ENCODE results near the gene GEN1.

Gene GEN1, protein sequence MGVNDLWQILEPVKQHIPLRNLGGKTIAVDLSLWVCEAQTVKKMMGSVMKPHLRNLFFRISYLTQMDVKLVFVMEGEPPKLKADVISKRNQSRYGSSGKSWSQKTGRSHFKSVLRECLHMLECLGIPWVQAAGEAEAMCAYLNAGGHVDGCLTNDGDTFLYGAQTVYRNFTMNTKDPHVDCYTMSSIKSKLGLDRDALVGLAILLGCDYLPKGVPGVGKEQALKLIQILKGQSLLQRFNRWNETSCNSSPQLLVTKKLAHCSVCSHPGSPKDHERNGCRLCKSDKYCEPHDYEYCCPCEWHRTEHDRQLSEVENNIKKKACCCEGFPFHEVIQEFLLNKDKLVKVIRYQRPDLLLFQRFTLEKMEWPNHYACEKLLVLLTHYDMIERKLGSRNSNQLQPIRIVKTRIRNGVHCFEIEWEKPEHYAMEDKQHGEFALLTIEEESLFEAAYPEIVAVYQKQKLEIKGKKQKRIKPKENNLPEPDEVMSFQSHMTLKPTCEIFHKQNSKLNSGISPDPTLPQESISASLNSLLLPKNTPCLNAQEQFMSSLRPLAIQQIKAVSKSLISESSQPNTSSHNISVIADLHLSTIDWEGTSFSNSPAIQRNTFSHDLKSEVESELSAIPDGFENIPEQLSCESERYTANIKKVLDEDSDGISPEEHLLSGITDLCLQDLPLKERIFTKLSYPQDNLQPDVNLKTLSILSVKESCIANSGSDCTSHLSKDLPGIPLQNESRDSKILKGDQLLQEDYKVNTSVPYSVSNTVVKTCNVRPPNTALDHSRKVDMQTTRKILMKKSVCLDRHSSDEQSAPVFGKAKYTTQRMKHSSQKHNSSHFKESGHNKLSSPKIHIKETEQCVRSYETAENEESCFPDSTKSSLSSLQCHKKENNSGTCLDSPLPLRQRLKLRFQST

DNA sequence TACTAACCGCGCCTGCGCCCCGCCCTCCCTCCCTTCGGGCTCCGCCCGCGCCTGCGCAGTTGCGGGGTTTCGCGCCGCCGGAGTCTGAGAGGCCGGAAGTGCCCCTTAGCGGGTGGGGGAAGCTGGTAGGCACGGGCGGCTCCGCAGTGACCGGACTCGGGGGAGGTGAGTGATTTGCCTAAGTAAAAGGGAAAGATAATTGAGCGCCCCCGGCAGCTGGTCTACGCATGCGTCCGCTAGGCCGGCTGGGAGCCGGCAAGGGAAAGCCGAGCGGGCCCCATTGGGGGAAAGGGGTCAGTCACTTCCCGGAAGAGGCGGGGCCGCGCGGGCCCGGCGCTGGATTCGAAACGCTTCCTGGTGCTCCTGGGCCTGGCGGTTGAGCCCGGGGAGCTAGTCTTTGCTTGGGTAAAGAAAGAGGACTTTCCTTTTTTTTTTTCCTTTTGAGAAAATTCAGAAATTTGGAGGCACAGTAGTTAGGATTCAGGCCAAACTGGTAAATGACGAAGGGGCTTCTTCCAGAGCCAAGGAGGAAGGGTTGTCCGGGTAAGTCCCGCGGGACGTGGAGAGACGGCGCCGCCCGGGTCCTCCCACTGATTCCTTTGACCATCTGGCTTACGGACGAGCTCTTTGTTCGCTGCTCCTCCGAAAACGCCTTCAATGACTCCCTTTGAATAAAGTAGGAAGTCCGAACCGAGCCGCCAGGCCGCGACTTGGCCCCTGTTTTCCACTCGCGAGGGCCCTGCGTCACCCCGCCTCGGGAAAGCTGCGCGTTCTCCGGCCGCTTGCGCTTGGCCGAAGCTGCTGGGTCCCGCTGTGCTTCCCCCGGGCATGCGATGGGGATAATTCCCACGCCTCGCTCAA is at the start of gene GEN1, which contains the start of gene SMC6:
Gene GEN1, plus strand, starts transcription at position 336 of the 861 bp plus-strand sequence. CDS start 5,806 bp downstream, outside the sequence.
Gene SMC6, minus strand, starts transcription at position 8 of the 861 bp plus-strand sequence. CDS start 7,864 bp downstream, outside the sequence.
- DNase-seq (ENCODE audit: low read depth in 1 of 2, low spot score in 1 of 2): peak; percentile 80 to 87

DNA sequence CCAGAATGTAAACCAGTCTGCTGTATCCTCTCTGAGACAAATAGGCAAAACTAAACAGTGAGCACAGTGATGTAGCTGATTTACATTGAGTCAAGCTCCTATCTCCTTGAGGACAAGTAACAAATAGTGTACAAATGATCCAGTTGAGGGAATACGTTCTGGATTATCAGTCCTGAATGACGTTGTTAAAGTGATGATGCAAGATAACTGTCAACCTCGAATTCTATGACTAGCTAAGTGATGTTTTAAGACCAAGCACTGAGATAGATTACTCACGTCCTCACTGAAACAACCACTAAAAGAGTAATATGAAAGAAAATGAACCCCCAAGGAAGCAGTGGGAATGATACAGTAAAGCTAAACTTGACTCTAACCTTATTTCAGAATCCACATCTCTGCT is 47.1 kb upstream of the GEN1 start:
- DNase-seq (ENCODE audit: low read depth in 1 of 2, low spot score in 1 of 2): no peak

DNA sequence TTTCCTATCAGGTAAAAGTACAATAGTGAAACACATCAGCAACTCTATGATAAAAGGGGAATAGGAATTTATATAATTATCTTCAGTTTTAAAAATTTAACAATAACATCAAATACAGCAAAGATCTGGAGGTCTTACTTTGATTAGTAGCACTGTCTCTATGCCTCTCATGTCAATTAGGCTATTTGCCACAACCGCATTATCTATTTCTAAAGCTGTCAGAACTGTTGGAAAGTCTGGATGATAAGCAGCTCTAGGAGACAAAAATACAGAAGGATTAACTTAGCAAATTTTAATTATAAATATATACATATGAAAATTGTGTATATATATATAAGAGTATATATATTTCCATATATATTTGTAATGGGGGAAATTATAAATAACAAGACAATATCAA is 45.4 kb upstream of the GEN1 start:
- no peak for DNase-seq (ENCODE audit: low read depth in 1 of 2, low spot score in 1 of 2)

- DNase-seq (ENCODE audit: low read depth in 1 of 2, low spot score in 1 of 2): no peak
Observed at GRCh38 chr2:17709897-17710296, 44.0 kb upstream of the GEN1 start.

- DNase-seq (ENCODE audit: low read depth in 1 of 2, low spot score in 1 of 2): no peak
Observed at GRCh38 chr2:17710547-17711248, 43.2 kb upstream of the GEN1 start.

DNA sequence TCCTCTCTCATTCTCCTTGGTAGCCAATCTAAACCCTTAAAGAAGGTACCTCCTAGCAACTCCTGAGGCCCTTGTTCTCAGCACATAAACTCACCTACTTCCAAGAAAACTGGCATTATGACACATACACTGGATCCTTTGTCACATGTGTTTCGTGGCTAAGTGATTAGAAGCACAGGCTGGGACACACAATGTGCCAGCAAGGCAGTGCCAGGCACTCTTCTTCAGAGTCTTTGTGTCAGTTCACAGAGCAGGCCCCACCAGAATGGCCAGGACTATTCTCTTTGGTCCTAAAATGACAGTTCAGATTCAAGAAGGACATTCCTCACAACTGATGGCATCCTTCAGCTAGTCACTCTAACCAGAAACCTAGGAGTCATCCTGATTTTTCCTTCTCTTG is 40.6 kb upstream of the GEN1 start:
- no peak for DNase-seq (ENCODE audit: low read depth in 1 of 2, low spot score in 1 of 2)

- DNase-seq (ENCODE audit: low read depth in 1 of 2, low spot score in 1 of 2): no peak
Observed at GRCh38 chr2:17717666-17718065, 36.3 kb upstream of the GEN1 start.

GRCh38 chr2:17718689-17719088 is 35.2 kb upstream of the GEN1 start:
- no peak for DNase-seq (ENCODE audit: low read depth in 1 of 2, low spot score in 1 of 2)

DNA sequence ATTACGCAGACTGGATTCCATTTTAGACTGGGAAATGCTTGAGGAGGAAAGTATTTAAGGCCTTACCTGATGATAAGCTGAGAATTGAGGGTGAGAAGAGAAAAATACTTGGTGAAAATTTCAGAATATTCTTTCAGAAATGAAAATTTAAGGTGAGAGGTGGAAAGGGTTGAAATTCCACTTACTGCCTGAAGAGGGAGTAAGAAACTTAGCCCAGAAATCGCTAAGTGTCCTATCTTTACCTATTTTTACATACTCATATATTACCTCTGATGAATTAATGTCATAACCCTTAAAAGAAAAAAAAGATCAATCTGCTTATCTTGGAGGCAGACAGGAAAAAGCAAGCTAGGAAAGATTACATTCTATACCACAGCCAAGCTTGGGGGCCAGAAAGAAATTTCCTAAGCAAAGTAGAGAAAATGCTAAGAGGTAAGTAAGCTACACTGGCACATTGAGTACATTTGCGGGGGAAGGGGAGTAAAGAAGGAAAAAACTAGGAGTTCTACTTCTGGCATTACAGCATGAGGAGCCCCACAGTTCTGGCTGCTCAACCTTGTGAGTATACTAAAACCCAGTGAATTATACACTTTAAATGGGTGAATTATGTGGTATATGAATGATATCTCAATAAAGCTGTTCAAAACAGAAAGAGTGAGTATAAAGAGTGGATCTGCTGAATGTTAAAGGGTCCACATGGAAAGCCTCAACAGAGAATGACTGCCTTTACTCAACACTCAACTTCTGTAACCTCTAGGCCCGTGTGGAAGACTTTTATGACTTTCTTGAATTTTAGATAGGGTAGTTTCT is 34.2 kb upstream of the GEN1 start:
- no peak for DNase-seq (ENCODE audit: low read depth in 1 of 2, low spot score in 1 of 2)

DNA sequence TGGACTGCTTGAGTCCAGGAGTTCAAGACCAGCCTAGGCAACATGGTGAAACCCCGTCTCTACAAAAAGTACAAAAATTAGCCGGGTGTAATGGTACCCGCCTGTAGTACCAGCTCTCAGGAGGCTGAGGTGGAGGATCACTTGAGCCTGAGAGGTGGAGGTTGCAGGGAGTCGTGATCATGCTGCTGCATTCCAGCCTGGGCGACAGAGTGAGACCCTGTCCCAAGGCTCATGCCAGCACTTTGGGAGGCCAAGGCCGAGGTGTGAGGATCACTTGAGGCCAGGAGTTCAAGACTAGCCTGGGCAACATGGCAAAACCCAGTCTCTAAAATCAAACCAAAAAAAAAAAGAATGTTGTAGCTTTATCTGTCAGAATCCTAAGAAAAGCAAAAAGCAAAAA is 25.7 kb upstream of the GEN1 start:
- DNase-seq (ENCODE audit: low read depth in 1 of 2, low spot score in 1 of 2): no peak

DNA sequence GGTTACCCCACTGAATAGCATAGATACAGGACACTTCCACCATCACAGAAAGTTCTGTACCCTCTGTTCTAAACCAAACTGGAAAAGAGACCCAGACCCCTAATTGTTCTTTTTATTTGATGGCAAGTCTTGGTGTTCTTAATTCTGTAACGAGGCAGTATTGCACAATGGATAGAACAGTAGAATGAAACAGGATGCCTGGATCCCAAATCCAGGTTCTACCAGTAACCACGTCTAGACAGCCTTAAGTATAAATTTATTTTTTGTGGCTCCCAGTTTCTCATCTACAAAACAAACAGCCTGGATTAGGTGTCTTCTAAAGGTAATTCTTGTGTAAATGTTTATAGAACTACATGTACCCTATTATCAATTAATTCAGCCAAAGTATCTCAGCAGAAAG is 24.1 kb upstream of the GEN1 start:
- DNase-seq (ENCODE audit: low read depth in 1 of 2, low spot score in 1 of 2): no peak

- DNase-seq (ENCODE audit: low read depth in 1 of 2, low spot score in 1 of 2): no peak
Observed at GRCh38 chr2:17733599-17733998, 20.3 kb upstream of the GEN1 start.

DNA sequence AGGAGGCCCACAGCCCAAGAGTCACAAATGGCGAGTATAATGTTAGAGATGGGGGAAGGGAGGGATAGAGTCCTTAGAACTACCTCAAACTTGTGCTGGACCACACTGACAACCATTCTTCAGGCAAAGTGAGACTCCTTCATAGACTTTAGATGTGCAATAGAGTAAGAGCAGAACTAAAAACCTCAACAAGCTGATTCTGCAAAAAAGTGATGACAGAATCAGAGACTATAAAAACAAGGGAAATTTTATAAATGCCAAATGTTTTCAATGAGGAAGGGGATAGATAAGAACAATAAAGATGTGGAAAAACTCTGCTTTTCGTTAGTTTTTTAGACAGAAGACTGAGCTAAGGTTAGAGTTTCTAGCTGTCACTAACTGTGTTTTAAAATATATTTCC is 18.1 kb upstream of the GEN1 start:
- DNase-seq (ENCODE audit: low read depth in 1 of 2, low spot score in 1 of 2): no peak

- DNase-seq (ENCODE audit: low read depth in 1 of 2, low spot score in 1 of 2): no peak
Observed at GRCh38 chr2:17736989-17737388, 16.9 kb upstream of the GEN1 start.

- DNase-seq (ENCODE audit: low read depth in 1 of 2, low spot score in 1 of 2): no peak
Observed at GRCh38 chr2:17740203-17740602, 13.7 kb upstream of the GEN1 start.

DNA sequence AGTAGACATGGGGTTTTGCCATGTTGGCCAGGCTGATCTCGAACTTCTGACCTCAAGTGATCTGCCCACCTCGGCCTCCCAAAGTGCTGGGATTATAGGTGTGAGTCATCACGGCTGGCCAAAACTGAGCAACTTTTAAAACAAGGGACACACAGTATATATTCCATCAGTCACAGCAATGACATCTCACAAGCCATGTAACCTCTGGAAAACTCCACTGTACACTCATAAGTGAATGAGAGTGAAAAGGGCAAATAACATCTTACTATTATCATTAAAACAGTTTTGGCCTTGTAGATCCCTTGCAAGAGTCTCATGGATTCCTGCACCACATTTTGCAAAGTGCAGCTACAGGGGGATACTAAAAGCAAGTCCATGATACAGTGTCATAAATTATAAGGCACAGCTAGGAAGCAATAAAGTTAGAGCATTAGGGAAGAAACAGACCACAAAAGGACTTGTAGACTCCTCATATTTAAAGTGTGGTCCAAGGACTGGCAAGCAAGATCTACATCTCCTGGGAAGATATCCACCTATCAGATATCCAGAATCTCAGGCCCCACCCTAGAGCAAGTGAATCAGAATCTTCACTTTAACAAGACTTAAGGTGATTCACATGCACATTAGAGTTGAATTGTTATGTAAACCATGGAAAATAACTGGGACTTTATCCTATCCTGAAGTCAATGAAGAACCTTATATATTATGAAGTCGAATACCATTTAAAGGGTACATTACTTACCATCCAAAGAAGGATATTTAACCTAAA is 6.1 kb upstream of the GEN1 start:
- no peak for DNase-seq (ENCODE audit: low read depth in 1 of 2, low spot score in 1 of 2)

DNA sequence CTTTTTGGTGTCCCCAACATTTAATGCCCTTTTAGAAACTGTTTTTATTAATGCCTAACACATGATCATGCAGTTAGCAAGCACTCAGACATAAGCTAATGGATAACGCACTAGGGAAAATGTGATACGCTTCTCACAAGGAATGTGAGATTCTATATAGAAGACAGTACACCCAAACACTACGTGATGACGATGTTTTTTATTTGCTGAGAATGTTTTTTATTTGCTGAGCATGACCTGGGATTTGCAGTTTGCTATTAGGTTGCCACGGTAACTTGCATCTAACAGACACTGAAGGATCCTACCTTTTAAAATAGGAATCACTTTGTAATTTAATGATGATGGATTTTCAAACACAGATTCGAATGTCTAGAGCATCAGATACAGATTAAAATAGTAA is 5.2 kb upstream of the GEN1 start:
- no peak for DNase-seq (ENCODE audit: low read depth in 1 of 2, low spot score in 1 of 2)

- no peak for DNase-seq (ENCODE audit: low read depth in 1 of 2, low spot score in 1 of 2)
Observed at GRCh38 chr2:17749753-17750438, 4.0 kb upstream of the GEN1 start.
